ACHN (cell line): ENCODE results near the gene BMPER.

Experiments used
- DNase-seq: peaks from one replicate; pipeline ENCODE4 v3.0.0-alpha.2; 2015
- in situ Hi-C: cut with HindIII; loops from 2 replicates; pipeline ENCODE4 v1.10.0; 2017; ENCODE audit warnings: low sequenced_read_pairs, low pct_ligation_motif_present, low pct_unique_long_range_greater_than_20kb

Gene BMPER

DNA sequence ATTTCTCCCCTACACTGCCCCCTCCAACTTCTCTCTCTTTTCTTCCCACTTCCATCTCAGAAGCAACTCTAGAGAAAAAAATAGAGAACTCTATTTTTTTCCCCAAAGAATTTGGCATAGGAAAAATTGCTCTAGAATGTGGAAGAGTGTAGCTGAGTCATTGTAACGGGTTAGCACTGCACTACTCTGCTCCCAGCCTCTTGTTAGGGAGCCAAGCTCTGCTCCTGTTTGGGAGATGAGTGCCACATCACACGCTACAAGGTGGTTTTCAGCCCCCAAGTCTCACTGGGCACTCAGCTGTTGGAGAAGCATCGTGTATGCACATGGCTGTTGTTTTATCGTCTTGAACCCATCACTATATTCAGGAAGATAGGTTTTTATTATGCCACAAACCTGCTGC is 136.4 kb downstream of the BMPER start:
- DNase-seq: no peak
- in situ Hi-C loops: no loop called here

- DNase-seq: no peak
- in situ Hi-C loops: no loop called here
Measured at GRCh38 chr7:34042406-34042805, 137.1 kb downstream of the BMPER start.

DNA sequence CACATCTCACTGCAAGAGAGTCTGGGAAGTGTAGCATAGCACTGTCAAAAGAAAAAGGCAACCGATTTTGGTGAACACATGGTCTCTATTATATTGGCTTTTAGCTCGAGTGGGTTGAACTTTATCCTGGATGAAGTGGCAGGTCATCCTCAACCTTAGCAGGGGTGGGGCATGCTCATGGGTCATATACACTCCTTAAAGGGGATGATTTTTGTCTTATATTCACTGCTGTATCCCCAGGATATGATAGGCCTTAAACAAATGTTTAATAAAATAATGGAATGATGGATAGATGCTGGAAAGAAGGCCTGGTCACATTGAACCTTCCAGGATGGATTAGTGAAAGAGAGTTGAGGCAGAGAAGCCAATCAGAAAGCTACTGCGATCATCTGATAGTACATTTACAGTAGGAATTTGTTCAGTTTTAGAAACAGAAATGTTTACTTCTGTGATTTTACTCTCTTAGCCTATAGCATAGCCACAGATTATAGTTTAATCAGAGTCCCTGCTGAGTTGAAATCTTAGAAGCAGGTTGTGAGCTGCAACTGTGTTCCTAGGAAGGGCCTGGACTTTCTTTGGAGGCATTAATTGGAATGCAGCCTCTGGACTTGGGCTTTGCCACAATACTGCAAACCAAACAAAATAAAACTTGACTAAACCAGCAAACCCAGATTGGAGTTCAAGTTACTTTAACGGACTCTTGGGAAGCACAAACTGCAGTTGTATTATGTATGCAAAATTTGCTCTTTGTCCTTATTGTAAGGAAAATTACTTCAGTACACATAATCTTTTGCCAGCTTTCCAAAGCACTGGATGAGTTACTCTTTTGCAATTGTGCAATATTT is 138.3 kb downstream of the BMPER start:
- no peak for DNase-seq
- in situ Hi-C loops: no loop called here

DNA sequence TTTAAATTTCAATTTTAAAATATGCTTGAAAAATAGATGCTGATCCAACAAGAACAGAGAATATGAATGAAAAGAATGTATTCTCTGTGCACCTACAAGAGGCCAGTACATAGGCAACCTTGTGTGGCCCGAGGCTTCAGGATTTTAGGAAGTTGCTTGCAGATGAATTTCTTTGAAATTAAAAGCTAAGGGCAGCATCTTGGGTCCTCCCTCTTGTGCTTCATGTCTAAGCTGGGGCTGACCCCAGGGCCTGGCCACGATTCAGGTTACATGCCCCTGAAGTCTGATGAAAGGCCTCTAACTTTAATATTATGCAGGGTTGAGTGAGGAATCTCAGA is 138.9 kb downstream of the BMPER start:
- in situ Hi-C loops: no loop called here

DNA sequence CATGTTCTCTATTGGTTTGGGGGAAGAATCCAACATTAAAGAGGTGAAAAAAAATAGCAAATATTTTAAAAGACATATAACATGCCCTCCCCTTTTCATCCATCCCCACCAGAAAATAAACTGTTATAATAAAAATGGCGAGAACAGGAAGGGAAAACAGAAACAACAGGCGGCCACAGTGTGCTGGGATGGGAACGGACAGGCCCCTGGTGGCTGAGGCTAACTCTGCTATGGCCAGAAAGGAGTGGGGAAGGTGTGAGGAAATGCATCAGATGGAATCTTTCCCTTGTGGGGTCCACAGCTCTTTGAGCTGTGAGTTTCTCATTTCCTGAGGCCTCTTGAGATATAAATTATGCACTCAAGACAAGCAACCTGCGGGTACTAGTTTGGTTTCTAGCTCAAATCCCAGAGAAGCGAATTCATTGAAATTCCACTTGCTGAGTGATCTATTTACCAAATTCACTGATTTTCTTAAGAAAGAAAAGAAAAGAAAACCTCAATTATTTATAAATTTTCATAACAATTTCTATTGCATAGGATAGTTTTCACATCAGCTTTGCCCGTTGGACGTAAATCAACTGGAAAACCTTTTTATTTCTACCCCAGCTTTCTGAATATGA is 139.5 kb downstream of the BMPER start:
- in situ Hi-C loops: no loop called here
- DNase-seq: no peak

More for the DNA sequence above, 138.9 kb downstream of the BMPER start:
- no peak for DNase-seq

DNA sequence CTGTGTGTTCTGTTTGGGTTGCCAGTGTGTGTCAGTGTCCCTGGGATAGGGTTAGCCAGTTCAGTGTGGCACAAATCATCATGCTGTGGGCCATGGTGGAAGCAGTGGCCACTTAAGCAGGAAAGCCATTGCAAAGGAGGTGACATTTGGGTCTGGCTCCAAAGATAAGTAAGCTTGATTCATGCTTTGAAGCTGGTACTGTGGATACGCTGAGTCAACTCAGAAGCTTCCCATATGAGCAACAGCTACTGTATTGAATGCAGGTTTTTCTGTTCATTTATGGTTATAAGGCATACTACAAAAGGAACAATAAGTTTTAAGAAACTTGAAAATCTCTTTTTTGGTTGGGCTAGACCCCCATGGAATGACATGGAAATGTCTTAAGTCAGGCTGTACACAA is 143.1 kb downstream of the BMPER start:
- in situ Hi-C loops: no loop called here
- no peak for DNase-seq

DNA sequence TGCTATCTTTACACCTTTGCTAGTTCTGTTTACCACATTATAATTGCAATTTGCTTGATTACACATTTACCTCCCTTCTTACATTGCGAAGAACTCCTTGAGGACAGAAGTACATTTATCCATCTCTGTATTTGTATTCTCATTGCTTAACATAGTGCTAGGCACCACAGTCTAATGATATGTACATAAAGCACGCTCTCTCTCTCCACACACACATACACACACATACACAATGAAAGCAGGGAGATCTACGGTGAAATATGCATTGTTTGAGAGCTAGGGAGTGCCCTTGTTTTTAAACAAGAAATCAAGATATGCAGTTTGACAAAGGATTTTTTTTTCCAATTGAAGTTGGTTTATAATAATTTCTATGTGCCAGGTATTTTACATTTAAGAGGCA is 148.7 kb downstream of the BMPER start:
- no peak for DNase-seq
- in situ Hi-C loops: no loop called here

DNA sequence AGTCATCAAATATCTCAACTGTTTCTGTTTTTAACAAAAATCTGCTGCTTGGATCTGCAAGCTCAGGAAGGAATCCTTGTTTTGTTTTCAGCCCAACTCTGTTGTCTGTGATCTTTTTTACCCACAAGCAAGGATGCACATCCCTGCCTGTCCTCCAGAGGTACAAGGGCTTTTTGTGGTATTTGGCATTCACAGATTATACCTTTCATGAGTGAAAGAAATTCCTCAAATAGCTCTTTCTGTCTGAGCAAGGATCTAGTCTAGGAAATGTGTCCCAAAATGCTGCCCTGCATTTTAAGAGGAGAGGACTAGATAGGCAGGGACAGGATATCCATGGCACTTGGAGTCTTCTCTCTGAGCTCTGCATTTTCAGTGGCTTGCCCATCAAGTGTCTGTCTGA is 151.8 kb downstream of the BMPER start:
- DNase-seq: no peak
- in situ Hi-C loops: no loop called here

- no peak for DNase-seq
- in situ Hi-C loops: no loop called here
Measured at GRCh38 chr7:34057956-34058355, 152.6 kb downstream of the BMPER start.

GRCh38 chr7:34058801-34059135 is 153.4 kb downstream of the BMPER start:
- in situ Hi-C loops: no loop called here
- DNase-seq: no peak

- no peak for DNase-seq
- in situ Hi-C loops: no loop called here
Measured at GRCh38 chr7:34059136-34059828, 153.9 kb downstream of the BMPER start.

GRCh38 chr7:34060196-34060947 is 155.0 kb downstream of the BMPER start:
- in situ Hi-C loops: no loop called here
- no peak for DNase-seq

GRCh38 chr7:34061149-34061548 is 155.8 kb downstream of the BMPER start:
- in situ Hi-C loops: no loop called here
- no peak for DNase-seq

DNA sequence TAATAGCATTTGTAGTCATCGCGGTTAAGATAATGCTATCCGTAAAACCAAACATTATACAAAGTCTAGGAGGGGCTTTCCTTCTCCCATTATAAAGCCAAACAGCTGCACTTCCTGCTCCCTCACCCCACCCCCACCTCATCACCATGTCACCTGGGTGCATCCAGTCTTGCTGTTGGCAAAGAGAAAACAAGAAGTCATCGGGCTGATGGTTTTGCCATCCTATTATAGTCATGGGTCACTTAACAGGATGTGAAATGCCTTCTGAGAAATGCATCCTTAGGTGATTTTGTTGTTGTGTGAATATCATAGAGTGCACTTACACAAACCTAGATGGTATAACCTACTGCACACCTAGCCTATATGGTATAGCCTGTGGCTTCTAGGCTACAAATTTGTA is 157.0 kb downstream of the BMPER start:
- no peak for DNase-seq
- in situ Hi-C loops: no loop called here

GRCh38 chr7:34062826-34063225 is 157.5 kb downstream of the BMPER start:
- in situ Hi-C loops: no loop called here
- DNase-seq: no peak

DNA sequence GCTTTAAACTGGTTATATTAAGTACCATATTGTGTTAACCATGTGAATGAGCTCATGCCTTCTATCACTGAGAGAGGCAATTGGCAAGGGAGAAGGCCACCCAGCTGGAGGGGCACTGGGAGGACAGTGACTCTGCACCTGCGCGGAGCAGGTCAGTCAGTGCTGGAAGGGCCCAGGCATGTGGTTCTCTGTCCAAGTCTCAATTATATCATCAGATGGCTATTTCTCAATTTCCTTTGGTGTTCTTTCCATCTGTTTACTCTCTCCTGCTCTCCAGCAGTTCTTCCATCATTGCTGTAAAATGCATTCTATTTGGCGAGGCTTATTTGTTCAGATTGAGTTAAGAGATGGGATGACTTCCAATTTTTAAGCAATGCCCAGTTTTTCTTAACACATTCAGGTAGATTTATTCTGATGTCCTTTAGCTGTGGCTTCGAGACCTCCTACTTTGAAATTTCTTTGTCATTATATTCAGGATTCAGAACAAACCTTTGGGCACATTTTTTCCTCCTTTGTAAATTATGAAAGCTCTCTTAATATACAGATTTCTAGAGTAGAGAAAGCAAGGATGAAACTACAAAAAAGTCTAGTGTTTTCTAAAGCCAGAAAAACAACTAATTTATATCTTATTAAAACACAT is 159.3 kb downstream of the BMPER start:
- in situ Hi-C loops: no loop called here
- no peak for DNase-seq

GRCh38 chr7:34066411-34066810 is 161.1 kb downstream of the BMPER start:
- DNase-seq: no peak
- in situ Hi-C loops: no loop called here

- in situ Hi-C loops: no loop called here
- no peak for DNase-seq
Measured at GRCh38 chr7:34067005-34067778, 161.9 kb downstream of the BMPER start.
